Astrocyte (in vitro differentiated cells and primary cell): ENCODE measurements around the gene BROX. TPM values are rescaled to one million over a fixed set of nuclear protein-coding genes. Genes with fewer than 3 reads are reported as not detected.

Source experiments
- DNase-seq: peaks from one replicate; pipeline ENCODE4 v3.0.0-alpha.2; 2010; ENCODE audit warnings: low read depth
- FAIRE-seq: peaks from 2 replicates; lab custom pipeline; 2011; peaks lifted over from hg19 to GRCh38; lab: Jason Lieb, UNC
- H2AFZ ChIP-seq: 2 replicates; pipeline ENCODE4 v1.6.0; 2012; ENCODE audit warnings: low read depth, low read length, inconsistent platforms
- H3K27ac ChIP-seq: 2 replicates; pipeline ENCODE4 v1.5.1; 2011; ENCODE audit warnings: low read depth, low read length, inconsistent platforms
- H3K27me3 ChIP-seq: 2 replicates; pipeline ENCODE4 v1.6.0; 2011; ENCODE audit warnings: low read length, inconsistent platforms; ENCODE audit not compliant: insufficient read depth
- H3K36me3 ChIP-seq: 2 replicates; pipeline ENCODE4 v1.5.1; 2011; ENCODE audit warnings: low read length, inconsistent platforms; ENCODE audit not compliant: insufficient read depth
- H3K4me1 ChIP-seq: 2 replicates; pipeline ENCODE4 v1.5.1; 2011; ENCODE audit warnings: low read length, inconsistent platforms; ENCODE audit not compliant: insufficient read depth
- H3K4me2 ChIP-seq: 2 replicates; pipeline ENCODE4 v1.6.0; 2012; ENCODE audit warnings: low read length, inconsistent platforms
- H3K4me3 ChIP-seq: 2 replicates; pipeline ENCODE4 v1.5.1; 2011; ENCODE audit warnings: low read depth, mild to moderate bottlenecking, low read length, inconsistent platforms; ENCODE audit not compliant: insufficient read depth
- H3K79me2 ChIP-seq: 2 replicates; pipeline ENCODE4 v1.6.0; 2012; ENCODE audit warnings: mild to moderate bottlenecking, low read length, inconsistent platforms; ENCODE audit not compliant: insufficient read depth
- H3K9ac ChIP-seq: 2 replicates; pipeline ENCODE4 v1.6.0; 2012; ENCODE audit warnings: mild to moderate bottlenecking, low read length, inconsistent platforms
- H3K9me3 ChIP-seq: 2 replicates; pipeline ENCODE4 v1.5.1; 2012; ENCODE audit warnings: low read depth, mild to moderate bottlenecking, low read length, inconsistent platforms; ENCODE audit not compliant: insufficient read depth
- H4K20me1 ChIP-seq: 2 replicates; pipeline ENCODE4 v1.6.0; 2012; ENCODE audit warnings: low read length, inconsistent platforms; ENCODE audit not compliant: insufficient read depth
- H3K27ac Mint-ChIP-seq: one replicate; pipeline ENCODE4 v1.8.0; 2021; ENCODE audit warnings: mild to moderate bottlenecking, mixed read lengths; ENCODE audit not compliant: unreplicated experiment
- H3K27me3 Mint-ChIP-seq: one replicate; pipeline ENCODE4 v1.8.0; 2021; ENCODE audit warnings: low read depth, mixed read lengths; ENCODE audit not compliant: unreplicated experiment
- H3K36me3 Mint-ChIP-seq: one replicate; pipeline ENCODE4 v1.8.0; 2021; ENCODE audit warnings: low read depth, mixed read lengths; ENCODE audit not compliant: unreplicated experiment
- H3K4me1 Mint-ChIP-seq: one replicate; pipeline ENCODE4 v1.8.0; 2021; ENCODE audit warnings: low read depth, mixed read lengths; ENCODE audit not compliant: unreplicated experiment
- H3K4me3 Mint-ChIP-seq: one replicate; pipeline ENCODE4 v1.8.0; 2021; ENCODE audit warnings: mild to moderate bottlenecking, moderate library complexity, mixed read lengths; ENCODE audit not compliant: unreplicated experiment
- H3K9me3 Mint-ChIP-seq: one replicate; pipeline ENCODE4 v1.8.0; 2021; ENCODE audit warnings: mild to moderate bottlenecking, mixed read lengths; ENCODE audit not compliant: unreplicated experiment
- CTCF ChIP-seq: IDR thresholded peaks from 2 replicates; pipeline ENCODE4 v1.5.1; 2011; ENCODE audit warnings: low read depth, mild to moderate bottlenecking, inconsistent platforms, low read length, moderate library complexity; ENCODE audit not compliant: insufficient read depth
- EZH2 ChIP-seq: IDR thresholded peaks from 2 replicates; pipeline ENCODE4 v1.6.1; 2012; ENCODE audit warnings: mild to moderate bottlenecking, low read length, inconsistent platforms; ENCODE audit not compliant: insufficient read depth
- total RNA-seq: library from RNA; stranded (reverse); gene quantifications from 2 replicates; pipeline ENCODE4 v1.2.1, GENCODE V29; 2021

BROX gene
- total RNA-seq, 1 donor from 2014 or later: 49.5 TPM

- Histone ChIP-seq H3K36me3 (no peaks in the 10 kb centered on the region), H3K4me1 (no peaks in the 10 kb centered on the region), H3K9ac (no peak overlapping the region), H3K27me3 (no peaks in the 10 kb centered on the region), H3K4me3 (no peak overlapping the region), H3K4me2 (no peak overlapping the region), H3K27ac (no peak overlapping the region), H2AFZ (no peak overlapping the region), H4K20me1 (no peaks in the 10 kb centered on the region), H3K79me2 (no peaks in the 10 kb centered on the region), H3K9me3 (peaks cover 5% of the 10 kb centered on the region)
- FAIRE-seq (no peak), DNase-seq (peak; percentile 40)
- Mint-ChIP-seq H3K36me3 (no peaks in the 10 kb centered on the region), H3K27ac (no peak overlapping the region), H3K4me1 (no peaks in the 10 kb centered on the region), H3K4me3 (no peak overlapping the region), H3K27me3 (no peaks in the 10 kb centered on the region), H3K9me3 (peaks cover 12% of the 10 kb centered on the region)
- TF ChIP-seq CTCF (no peak), EZH2 (no peak)
These were observed 57.7 kb downstream of the BROX start for GRCh38 chr1:222769971-222770620.

GRCh38 chr1:222772996-222773379, 60.6 kb downstream of the BROX start:
- FAIRE-seq (no peak), DNase-seq (no peak)
- Histone ChIP-seq H3K36me3 (no peaks in the 10 kb centered on the region), H3K9ac (no peak overlapping the region), H3K4me2 (no peak overlapping the region), H3K27ac (no peak overlapping the region), H3K79me2 (no peaks in the 10 kb centered on the region), H3K27me3 (no peaks in the 10 kb centered on the region), H3K4me3 (no peak overlapping the region), H3K9me3 (peaks cover 5% of the 10 kb centered on the region), H4K20me1 (no peaks in the 10 kb centered on the region), H2AFZ (no peak overlapping the region), H3K4me1 (no peaks in the 10 kb centered on the region)
- peaks cover 12% of the 10 kb centered on the region for H3K9me3 Mint-ChIP-seq
- H3K27ac Mint-ChIP-seq: no peak overlapping the region
- TF ChIP-seq CTCF: no peak
- no peak for TF ChIP-seq EZH2
- H3K4me1 Mint-ChIP-seq: no peaks in the 10 kb centered on the region
- H3K27me3 Mint-ChIP-seq: no peaks in the 10 kb centered on the region
- H3K4me3 Mint-ChIP-seq: no peak overlapping the region
- H3K36me3 Mint-ChIP-seq: no peaks in the 10 kb centered on the region

DNA sequence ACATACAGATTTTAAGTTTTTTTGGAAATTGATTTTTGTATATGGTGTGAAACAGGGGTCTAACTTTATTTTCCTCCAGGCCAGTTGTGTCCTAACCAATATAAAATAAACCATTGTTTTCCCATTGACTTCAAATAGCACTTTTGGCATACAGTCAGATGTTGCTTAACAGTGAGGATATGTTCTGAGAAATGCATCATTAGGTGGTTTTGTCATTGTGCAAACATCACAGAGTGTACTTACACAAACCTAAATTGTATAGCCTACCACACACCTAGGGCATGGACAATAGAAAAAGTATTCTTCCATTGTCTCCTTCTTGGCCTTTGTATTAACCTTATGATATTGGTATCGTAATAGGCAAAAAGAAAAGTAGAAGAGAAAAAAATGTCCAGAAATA, 65.1 kb downstream of the BROX start:
- H2AFZ ChIP-seq: no peak overlapping the region
- H4K20me1 ChIP-seq: no peaks in the 10 kb centered on the region
- FAIRE-seq (no peak), DNase-seq (no peak)
- H3K4me2 ChIP-seq: no peak overlapping the region
- H3K9ac ChIP-seq: no peak overlapping the region
- no peaks in the 10 kb centered on the region for H3K36me3 ChIP-seq
- H3K36me3 Mint-ChIP-seq: no peaks in the 10 kb centered on the region
- H3K4me1 Mint-ChIP-seq: no peaks in the 10 kb centered on the region
- H3K4me3 ChIP-seq: no peak overlapping the region
- no peaks in the 10 kb centered on the region for H3K4me1 ChIP-seq
- H3K27ac Mint-ChIP-seq: no peak overlapping the region
- H3K27me3 ChIP-seq: no peaks in the 10 kb centered on the region
- no peaks in the 10 kb centered on the region for H3K9me3 ChIP-seq
- no peaks in the 10 kb centered on the region for H3K79me2 ChIP-seq
- H3K27me3 Mint-ChIP-seq: no peaks in the 10 kb centered on the region
- H3K4me3 Mint-ChIP-seq: no peak overlapping the region
- no peaks in the 10 kb centered on the region for H3K9me3 Mint-ChIP-seq
- no peak overlapping the region for H3K27ac ChIP-seq
- TF ChIP-seq EZH2 (no peak), CTCF (no peak)
